Activated B cell treated with CpG ODN at 0.5 μM for 24 hours (primary cell): ENCODE data around the gene UBE2E3. TPM values are rescaled to one million over a fixed set of nuclear protein-coding genes. Genes with fewer than 3 reads are reported as not detected.

Experiments
- ATAC-seq: fragments of 200-7000 bp; cut with Tn5 transposase; one replicate; pipeline ENCODE4 v1.10.0; 2021; ENCODE audit warnings: low read depth, mild to moderate bottlenecking, moderate library complexity
- CTCF ChIA-PET: fragments of 350-600 bp; sonication (Branson Sonifier 250); formaldehyde crosslinking; loops from one replicate; lab custom pipeline; 2021; ENCODE audit warnings: antibody characterized with exemption; lab: Charles Lee
- POLR2A ChIA-PET: fragments of 350-600 bp; sonication (Branson Sonifier 250); formaldehyde crosslinking; loops from one replicate; lab custom pipeline; 2021; ENCODE audit warnings: antibody characterized with exemption; lab: Charles Lee
- DNase-seq: peaks from one replicate; pipeline ENCODE4 v3.0.0; 2022
- H3K27ac Mint-ChIP-seq: one replicate; pipeline ENCODE4 v1.8.0; 2020; ENCODE audit warnings: mixed read lengths
- H3K27me3 Mint-ChIP-seq: one replicate; pipeline ENCODE4 v1.8.0; 2021; ENCODE audit warnings: mixed read lengths
- H3K36me3 Mint-ChIP-seq: one replicate; pipeline ENCODE4 v1.8.0; 2021; ENCODE audit warnings: low read depth, mixed read lengths
- H3K4me1 Mint-ChIP-seq: one replicate; pipeline ENCODE4 v1.8.0; 2021; ENCODE audit warnings: mixed read lengths
- H3K4me3 Mint-ChIP-seq: one replicate; pipeline ENCODE4 v1.8.0; 2020; ENCODE audit warnings: mild to moderate bottlenecking, mixed read lengths
- H3K9me3 Mint-ChIP-seq: one replicate; pipeline ENCODE4 v1.8.0; 2020; ENCODE audit warnings: mixed read lengths
- intact Hi-C: fragments of 100-400 bp; cut with micrococcal nuclease; formaldehyde crosslinking; loops from one replicate; pipeline ENCODE4 v1.15.1; 2024
- total RNA-seq: library from RNA; stranded (reverse); gene quantifications from 2 replicates; pipeline ENCODE4 v1.2.3, GENCODE V29; 2022
- TF ChIP-seq, protein P1 (sequence below): fragments of 200-600 bp; IDR thresholded peaks from one replicate; pipeline ENCODE4 v1.8.0; 2022; ENCODE audit warnings: antibody characterized with exemption, mild to moderate bottlenecking

The UBE2E3 gene
- total RNA-seq, 1 donor from 2014 or later: 33.6 TPM

DNA sequence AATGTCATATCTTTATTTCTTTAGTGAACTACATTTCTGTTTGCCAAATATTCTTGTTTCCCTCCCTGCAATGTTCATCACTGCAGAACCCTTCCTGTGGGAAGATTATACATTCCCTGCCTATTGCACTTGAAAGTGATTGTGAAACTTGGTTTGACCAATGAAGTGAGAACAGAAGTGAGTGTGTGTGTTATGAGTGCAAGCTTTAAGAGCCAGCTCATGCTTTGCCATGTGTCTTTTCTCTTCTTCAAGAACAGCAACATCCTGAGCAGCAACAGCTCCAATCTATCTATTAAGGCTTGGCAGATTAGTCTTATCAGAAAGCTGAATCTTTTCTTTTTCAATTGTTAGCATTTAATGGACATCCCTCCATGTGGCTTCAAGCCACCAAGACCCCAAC lies 42.0 kb upstream of the UBE2E3 start:
- Mint-ChIP-seq H3K27me3 (peaks cover 4% of the 10 kb centered on the region), H3K36me3 (no peaks in the 10 kb centered on the region), H3K4me1 (peaks cover 10% of the 10 kb centered on the region), H3K27ac (no peak overlapping the region), H3K4me3 (no peak overlapping the region), H3K9me3 (peaks cover 5% of the 10 kb centered on the region)
- TF ChIP-seq, protein P1, sequence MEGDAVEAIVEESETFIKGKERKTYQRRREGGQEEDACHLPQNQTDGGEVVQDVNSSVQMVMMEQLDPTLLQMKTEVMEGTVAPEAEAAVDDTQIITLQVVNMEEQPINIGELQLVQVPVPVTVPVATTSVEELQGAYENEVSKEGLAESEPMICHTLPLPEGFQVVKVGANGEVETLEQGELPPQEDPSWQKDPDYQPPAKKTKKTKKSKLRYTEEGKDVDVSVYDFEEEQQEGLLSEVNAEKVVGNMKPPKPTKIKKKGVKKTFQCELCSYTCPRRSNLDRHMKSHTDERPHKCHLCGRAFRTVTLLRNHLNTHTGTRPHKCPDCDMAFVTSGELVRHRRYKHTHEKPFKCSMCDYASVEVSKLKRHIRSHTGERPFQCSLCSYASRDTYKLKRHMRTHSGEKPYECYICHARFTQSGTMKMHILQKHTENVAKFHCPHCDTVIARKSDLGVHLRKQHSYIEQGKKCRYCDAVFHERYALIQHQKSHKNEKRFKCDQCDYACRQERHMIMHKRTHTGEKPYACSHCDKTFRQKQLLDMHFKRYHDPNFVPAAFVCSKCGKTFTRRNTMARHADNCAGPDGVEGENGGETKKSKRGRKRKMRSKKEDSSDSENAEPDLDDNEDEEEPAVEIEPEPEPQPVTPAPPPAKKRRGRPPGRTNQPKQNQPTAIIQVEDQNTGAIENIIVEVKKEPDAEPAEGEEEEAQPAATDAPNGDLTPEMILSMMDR: no peak
- POLR2A ChIA-PET: no interaction called here
- intact Hi-C loops: no loop called here
- CTCF ChIA-PET: no interaction called here
- DNase-seq (no peak), ATAC-seq (no peak)

DNA sequence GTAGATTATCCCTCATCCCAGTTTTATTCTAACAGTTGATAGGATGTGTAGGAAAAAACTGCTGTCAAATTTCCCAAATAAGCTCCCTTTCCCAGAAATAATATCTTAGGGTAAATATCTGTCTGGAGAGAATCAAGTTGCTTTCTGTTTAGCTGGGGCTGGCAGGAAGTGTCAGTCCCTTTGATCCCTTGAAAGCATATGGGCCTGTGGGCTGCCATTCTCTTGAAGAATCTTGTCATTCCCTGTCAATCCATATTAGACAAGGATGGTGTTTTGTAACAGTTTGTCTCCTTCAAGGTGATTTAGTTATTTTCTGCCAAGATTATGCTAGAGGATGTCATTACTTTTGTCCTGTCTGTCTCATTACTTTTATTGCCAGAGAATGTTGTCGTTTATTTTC lies 37.1 kb upstream of the UBE2E3 start:
- Mint-ChIP-seq H3K36me3 (no peaks in the 10 kb centered on the region), H3K4me1 (no peaks in the 10 kb centered on the region), H3K27me3 (peaks cover 20% of the 10 kb centered on the region), H3K27ac (no peak overlapping the region), H3K9me3 (no peaks in the 10 kb centered on the region), H3K4me3 (no peak overlapping the region)
- intact Hi-C loops: no loop called here
- CTCF ChIA-PET: no interaction called here
- TF ChIP-seq, protein P1: no peak
- DNase-seq: no peak
- POLR2A ChIA-PET: no interaction called here
- ATAC-seq: no peak

DNA sequence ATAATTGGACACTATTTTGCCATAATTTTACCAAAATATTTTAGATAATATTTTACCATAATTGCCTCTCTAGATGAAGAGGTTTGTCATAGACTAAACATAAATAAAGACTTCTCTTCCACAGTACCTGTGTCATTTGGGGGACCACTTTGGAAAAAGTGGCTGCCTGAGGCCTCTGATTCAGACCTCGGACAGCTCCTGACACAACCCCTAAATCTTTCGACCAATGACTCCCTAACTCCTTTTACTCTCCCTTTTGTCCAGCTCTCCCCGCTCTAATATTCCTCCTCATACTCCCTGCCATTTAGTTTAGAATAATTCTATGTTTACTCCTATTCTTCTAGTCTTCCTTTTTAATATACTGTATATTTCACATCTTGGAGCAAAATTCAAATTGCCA lies 36.0 kb upstream of the UBE2E3 start:
- intact Hi-C loops: no loop called here
- TF ChIP-seq, protein P1: no peak
- no peaks in the 10 kb centered on the region for H3K9me3 Mint-ChIP-seq
- H3K4me1 Mint-ChIP-seq: no peaks in the 10 kb centered on the region
- ChIA-PET CTCF (no interaction called here), POLR2A (no interaction called here)
- H3K27ac Mint-ChIP-seq: no peak overlapping the region
- H3K27me3 Mint-ChIP-seq: peaks cover 20% of the 10 kb centered on the region
- H3K36me3 Mint-ChIP-seq: no peaks in the 10 kb centered on the region
- DNase-seq (no peak), ATAC-seq (no peak)
- no peak overlapping the region for H3K4me3 Mint-ChIP-seq

DNA sequence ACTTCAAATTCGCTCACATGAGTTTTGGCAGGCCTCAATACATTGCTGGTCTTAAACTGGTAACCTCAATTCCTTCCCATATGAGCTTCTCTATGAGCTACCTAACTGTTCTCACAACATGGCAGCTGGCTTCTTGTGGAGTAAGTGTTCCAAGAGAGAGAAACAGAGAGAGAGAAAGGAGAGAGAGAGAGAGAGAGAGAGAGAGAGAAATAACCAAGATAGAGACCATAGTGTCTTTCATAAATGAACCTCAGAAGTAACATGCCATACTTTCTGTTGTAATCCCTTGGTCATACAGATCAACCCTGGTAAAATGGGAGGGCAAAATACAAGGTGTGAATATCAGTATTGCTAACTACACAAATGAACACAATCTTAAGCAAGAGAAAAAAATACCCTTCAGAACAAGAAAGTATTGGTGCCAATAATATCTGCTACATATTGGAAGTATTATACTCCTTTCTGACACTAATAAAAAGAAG lies 33.2 kb upstream of the UBE2E3 start:
- H3K27me3 Mint-ChIP-seq: peaks cover 20% of the 10 kb centered on the region
- DNase-seq (no peak), ATAC-seq (no peak)
- H3K4me3 Mint-ChIP-seq: no peak overlapping the region
- H3K36me3 Mint-ChIP-seq: no peaks in the 10 kb centered on the region
- H3K9me3 Mint-ChIP-seq: no peaks in the 10 kb centered on the region
- intact Hi-C loops: no loop called here
- ChIA-PET CTCF (no interaction called here), POLR2A (no interaction called here)
- no peak overlapping the region for H3K27ac Mint-ChIP-seq
- TF ChIP-seq, protein P1: no peak
- no peaks in the 10 kb centered on the region for H3K4me1 Mint-ChIP-seq

DNA sequence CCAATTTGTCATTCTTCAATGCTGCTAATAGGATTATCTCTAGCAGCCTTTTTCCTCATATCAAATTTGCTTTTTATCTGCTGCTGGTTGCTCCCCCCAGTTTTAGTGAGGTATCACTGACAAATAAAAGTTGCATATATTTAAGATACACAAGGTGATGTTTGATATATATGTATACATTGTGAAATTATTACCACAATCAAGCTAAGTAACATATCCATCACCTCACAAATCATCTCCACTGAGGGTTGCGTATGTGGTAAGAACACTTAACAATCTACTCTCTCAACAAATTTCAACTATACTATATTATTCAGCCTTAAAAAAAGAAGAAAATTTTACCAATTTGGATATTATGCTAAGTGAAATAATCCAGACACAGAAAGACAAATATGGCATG lies 30.5 kb upstream of the UBE2E3 start:
- no peak for DNase-seq
- Mint-ChIP-seq H3K36me3 (no peaks in the 10 kb centered on the region), H3K4me1 (no peaks in the 10 kb centered on the region), H3K4me3 (no peak overlapping the region), H3K9me3 (no peaks in the 10 kb centered on the region), H3K27me3 (peaks cover 21% of the 10 kb centered on the region), H3K27ac (no peak overlapping the region)
- TF ChIP-seq, protein P1: no peak
- CTCF ChIA-PET: no interaction called here
- intact Hi-C loops: no loop called here
- no peak for ATAC-seq
- POLR2A ChIA-PET: no interaction called here
